Stimulated activated CD8-positive, alpha-beta memory T cell treated with anti-CD3 and anti-CD28 coated beads, Interleukin-4, amount 100 ng/mL, for 24 hours (primary cell): ENCODE results near the gene ADAP1.
A peak's percentile ranks its signal among the peaks of the same experiment; 100 is the strongest.
"Not testable (repeated sequence)": the region's sequence is repeated elsewhere in the genome, so short reads cannot be mapped to it uniquely, and the experiment has no call there.

Experiments
- DNase-seq: peaks from one replicate; pipeline ENCODE4 v3.0.0-alpha.2; 2020; ENCODE audit warnings: low read depth

The ADAP1 gene

GRCh38 chr7:938546-939185, 15.8 kb downstream of the ADAP1 start:
- DNase-seq: no peak

DNA sequence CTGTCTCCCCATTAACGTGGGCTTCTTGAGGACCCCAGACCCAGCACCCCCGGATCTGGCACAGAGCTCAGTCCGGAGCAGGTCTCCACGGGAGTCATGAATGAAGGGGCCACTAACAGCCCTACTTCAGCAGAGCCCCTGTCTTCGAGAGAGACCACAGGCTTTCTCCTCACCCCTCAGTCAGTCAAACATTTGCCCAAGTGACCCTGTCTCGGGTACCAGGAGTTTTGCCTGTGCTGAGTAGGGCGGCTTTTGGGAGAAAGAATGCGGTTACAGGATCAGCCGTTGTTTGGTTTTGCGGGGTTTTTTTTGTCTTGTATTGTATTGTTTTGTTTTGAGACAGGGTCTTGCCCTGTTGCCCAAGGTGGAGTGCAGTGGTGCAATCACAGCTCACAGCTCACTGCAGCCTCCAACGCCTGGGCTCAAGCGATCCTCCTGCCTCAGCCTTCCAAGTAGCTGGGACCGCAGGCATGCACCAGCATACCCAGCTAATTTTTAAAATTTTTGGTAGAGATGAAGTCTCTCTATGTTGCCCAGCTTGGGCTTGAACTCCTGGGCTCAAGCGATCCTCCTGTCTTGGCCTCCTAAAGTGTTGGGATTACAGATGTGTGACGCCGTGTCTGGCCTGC, 16.5 kb downstream of the ADAP1 start:
- DNase-seq: no peak

DNA sequence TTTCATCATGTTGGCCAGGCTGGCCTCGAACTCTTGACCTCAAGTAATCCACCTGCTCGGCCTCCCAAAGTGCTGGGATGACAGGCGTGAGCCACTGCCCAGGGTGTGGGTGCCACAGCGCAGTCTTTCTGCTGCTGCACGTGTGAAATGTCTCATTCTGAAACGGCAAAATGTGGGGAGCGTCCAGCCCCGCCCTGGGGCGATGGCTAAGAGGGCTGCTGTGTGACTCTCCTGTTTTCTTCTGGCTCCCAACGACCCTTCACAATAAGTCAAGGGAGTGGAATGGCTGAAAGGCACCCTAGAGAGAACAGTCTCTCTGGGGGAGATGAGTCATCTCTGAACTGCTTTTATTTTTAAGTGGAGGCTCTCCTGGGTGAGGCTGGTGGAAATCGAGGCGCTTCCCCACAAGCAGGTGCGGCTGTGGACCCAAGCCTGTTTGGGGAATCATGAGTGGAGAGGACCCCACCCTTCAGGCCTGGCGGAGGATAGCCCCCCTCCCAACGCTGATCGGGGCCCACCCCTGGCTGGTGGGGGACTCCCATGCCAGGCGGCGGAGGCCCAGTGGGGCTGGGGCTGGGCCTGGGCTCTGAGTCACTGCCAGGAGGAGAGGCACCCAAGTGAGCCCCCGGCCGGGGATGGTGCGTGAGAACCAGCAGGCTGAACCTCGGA, 18.0 kb downstream of the ADAP1 start:
- no peak for DNase-seq

DNA sequence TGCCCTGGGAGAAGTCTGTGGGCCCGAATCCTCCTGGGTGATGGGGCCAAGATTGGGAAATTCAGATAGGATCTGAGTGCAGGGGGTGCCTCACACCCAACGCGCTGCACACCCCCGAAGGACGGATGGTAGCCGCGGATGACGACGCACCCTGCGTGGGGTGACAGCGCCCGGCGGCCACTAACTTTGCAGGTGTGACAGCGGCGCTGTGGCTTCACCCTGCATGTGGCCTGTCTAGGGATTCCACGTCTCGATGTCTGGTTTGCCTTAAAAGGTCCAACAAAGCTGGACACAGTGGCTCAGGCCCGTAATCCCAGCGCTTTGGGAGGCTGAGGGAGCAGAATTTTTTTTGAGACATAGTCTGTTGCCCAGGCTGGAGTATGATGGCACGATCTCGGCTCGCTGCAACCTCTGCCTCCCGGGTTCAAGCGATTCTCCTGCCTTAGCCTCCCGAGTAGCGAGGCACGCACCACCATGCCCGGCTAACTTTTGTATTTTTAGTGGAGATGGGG, 18.6 kb downstream of the ADAP1 start:
- DNase-seq: no peak

GRCh38 chr7:935164-935873, 19.2 kb downstream of the ADAP1 start:
- DNase-seq: no peak

GRCh38 chr7:934469-935163, 19.9 kb downstream of the ADAP1 start:
- DNase-seq: no peak

DNA sequence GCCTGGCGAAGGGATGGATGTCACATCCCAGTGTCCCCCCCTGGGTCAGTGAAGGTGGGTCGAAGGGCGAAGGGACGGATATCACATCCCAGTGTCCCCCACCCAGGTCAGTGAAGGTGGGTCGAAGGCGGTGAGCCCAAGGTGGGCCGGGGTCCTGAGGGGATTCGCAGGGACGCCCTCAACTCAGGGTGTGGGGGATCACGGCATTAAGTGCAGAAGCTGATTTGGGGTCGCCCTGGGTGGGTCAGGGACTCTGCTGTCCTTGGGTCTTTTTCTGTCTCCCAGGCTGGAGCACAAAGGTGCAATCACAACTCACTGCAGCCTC, 21.9 kb downstream of the ADAP1 start:
- no peak for DNase-seq

- no peak for DNase-seq
Observed at GRCh38 chr7:931871-932650, 22.4 kb downstream of the ADAP1 start.

GRCh38 chr7:930975-931758, 23.3 kb downstream of the ADAP1 start:
- no peak for DNase-seq

- no peak for DNase-seq
Observed at GRCh38 chr7:929311-929711, 25.2 kb downstream of the ADAP1 start.

GRCh38 chr7:927031-927671, 27.3 kb downstream of the ADAP1 start:
- no peak for DNase-seq

DNA sequence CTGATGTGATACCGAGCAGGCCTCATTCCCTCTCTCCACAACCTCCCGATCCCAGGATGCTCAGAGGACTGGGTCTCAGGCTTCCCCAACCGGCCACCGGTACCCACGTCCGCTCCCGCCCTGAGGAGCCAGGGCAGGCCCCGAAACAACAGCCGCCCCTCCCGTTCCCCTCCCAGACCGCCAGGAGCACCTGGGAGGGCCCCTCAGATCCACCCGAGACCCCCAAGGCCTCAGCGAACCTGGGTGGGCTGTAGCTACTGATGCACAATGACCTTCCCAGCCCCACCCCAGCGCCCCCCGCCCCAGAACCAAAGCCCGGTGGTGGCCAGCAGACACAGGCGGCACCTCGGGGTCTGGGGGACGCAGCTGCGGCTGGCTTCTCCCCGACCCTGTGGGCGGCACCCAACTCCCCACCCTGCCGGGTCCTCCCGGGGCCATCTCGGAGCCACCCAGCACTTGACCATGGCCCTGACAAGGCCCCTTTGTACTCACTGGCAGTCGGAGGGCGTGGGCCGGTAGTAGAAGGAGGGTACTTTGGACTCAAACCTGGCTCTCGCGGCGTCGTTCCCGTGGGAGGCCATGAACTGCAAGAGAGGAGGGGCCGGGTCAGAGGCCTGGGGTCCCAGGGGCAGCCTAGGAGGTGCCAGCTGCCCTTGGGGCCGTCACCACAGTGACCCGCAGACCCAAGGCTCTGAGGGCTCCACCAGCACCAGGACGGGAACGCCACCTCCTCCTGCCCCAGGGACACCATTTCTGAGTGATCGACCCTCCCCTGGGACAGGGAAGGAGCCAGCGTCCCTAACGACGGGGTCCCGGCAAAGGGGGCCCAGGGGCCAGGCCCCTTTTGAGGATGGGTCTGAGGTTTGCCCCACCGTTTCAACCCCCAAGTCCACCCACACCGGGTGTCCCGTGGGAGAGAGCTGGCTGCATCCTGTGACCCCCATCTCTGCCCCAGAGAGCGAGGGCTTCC, 28.1 kb downstream of the ADAP1 start:
- no peak for DNase-seq

DNA sequence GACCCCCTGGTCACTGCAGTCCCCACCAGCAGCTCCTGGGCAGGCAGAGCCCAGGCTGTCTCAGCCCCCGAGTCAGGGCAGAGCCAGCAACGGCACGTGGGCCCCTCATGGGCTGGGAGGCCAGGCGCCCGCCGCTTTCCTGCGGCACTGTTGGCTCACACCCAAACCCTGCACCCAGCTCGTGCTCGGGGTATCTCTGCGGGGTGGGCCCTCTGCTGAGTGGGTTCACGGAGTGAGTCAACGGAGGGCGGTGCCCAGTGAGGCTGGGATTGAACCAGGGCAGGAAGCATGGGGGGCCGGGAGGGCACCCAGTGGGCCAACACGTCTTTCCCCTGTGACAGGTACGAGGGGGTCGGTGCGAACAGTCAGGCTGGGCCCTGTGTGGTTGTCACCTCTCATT, 28.9 kb downstream of the ADAP1 start:
- peak; percentile 85 for DNase-seq

GRCh38 chr7:924541-925231, 29.8 kb downstream of the ADAP1 start:
- DNase-seq: peak; percentile 81

- DNase-seq: not testable (repeated sequence)
Observed at GRCh38 chr7:924042-924441, 30.4 kb downstream of the ADAP1 start.

DNA sequence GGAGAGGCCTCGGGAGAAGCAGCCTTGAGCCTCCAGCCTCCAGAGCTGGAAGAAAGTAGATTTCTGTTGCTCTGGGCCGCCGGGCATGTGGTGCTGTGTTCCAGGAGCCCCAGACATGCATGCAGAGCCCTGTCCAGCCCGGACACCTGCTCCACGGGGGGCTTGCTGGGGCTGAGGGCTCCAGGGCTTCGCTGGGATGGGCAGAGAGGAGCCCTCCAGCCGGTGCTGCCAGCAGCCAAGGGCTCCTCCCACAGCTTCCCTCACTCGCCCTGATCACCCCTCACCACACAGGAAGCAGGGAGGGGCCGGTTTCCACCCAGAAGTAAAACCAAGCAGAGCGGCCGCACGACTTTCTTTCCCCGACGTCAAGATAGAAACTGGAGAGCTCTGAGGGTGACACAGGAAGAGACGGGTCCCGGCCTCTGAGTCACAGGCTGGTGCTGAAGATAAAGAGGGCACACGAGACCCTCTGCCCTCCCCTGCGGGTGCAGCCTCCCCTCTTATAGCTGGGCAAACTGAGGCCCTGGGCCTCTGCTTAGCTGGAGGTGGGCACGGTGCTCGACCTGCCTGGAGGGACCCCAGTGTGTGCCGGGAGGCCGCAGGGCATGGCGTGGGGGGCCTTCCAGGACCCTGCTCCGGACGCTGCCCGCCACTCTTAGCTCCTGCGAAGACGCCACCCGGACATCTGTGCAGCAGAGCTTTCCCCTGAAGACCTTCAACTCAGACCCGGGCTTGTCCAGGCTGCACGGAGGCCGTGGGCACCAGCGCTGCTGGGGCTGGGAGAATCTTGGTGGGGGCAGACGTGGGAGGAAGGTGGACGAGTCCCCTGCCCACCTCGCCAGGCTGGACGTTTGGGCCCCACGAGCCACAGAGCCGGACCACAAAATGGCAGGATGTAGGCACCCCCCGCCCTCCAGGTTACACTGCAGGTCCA, 31.1 kb downstream of the ADAP1 start:
- DNase-seq: peak; percentile 92
